Suprapubic skin (tissue), 4 donors: Measurements from ENCODE around the gene SLAMF7. TPM values are rescaled to one million over a fixed set of nuclear protein-coding genes. Genes with fewer than 3 reads are reported as not detected.

Source experiments
- DNase-seq, 2 donors: peaks; one replicate each; pipeline ENCODE4 v3.0.0-alpha.2; 2019; ENCODE audit warnings: low spot score in 2 of 2
- H3K27ac ChIP-seq: fragments of 200-600 bp; sonication (generic); one replicate; pipeline ENCODE4 v1.5.1; 2019
- H3K27me3 ChIP-seq: fragments of 200-600 bp; sonication (generic); one replicate; pipeline ENCODE4 v1.5.1; 2019
- H3K36me3 ChIP-seq: fragments of 200-600 bp; sonication (generic); one replicate; pipeline ENCODE4 v1.5.1; 2019
- H3K4me1 ChIP-seq: fragments of 200-600 bp; sonication (generic); one replicate; pipeline ENCODE4 v1.5.1; 2019
- H3K4me3 ChIP-seq: fragments of 200-600 bp; sonication (generic); one replicate; pipeline ENCODE4 v1.5.1; 2019; ENCODE audit warnings: mild to moderate bottlenecking
- H3K9me3 ChIP-seq: fragments of 200-600 bp; sonication (generic); one replicate; pipeline ENCODE4 v1.5.1; 2019
- CTCF ChIP-seq, 2 donors: fragments of 200-600 bp in 1 of 2; fragments of 450-650 bp in 1 of 2; sonication (generic) in 1 of 2; IDR thresholded peaks; one replicate each; pipeline ENCODE4 v1.5.1; 2016 to 2019; ENCODE audit warnings: antibody characterized with exemption in 2 of 2, mild to moderate bottlenecking in 1 of 2, moderate library complexity in 1 of 2
- EP300 ChIP-seq: sonication (generic); formaldehyde crosslinking; IDR thresholded peaks from one replicate; pipeline ENCODE4 v1.6.1; 2017; ENCODE audit warnings: antibody characterized with exemption
- POLR2A ChIP-seq, 2 donors: fragments of 450-650 bp; IDR thresholded peaks; one replicate each; pipeline ENCODE4 v1.6.1; 2017; ENCODE audit warnings: antibody characterized with exemption in 2 of 2, mild to moderate bottlenecking in 2 of 2, moderate library complexity in 2 of 2
- POLR2AphosphoS5 ChIP-seq, 3 donors: sonication (generic); formaldehyde crosslinking; IDR thresholded peaks; one replicate each; pipeline ENCODE4 v1.6.1; 2017; ENCODE audit warnings: antibody characterized with exemption in 3 of 3
- whole genome bisulfite sequencing: methylation state at CpG from one replicate; pipeline ENCODE4 v1.1.5; 2018; 5-methylcytosine and 5-hydroxymethylcytosine counted together
- total RNA-seq, 4 donors: library from RNA; depleted of rRNA; stranded (reverse); fragments of >200 nt; gene quantifications; one replicate each; pipeline ENCODE4 v1.1.0, GENCODE V29; 2016

Gene SLAMF7
- total RNA-seq, 4 donors from 2014 or later = 1.1 to 3.4 (median 1.9) TPM

GRCh38 chr1:160707236-160708064 is 31.6 kb upstream of the SLAMF7 start:
- no peak for DNase-seq
- 79% methylated on average over 8 of the region's 8 CpGs for WGBS
- TF ChIP-seq EP300 = no peak
- TF ChIP-seq POLR2A (IDR thresholded peaks at IDR 0.05) = no peak
- TF ChIP-seq CTCF (IDR thresholded peaks at IDR 0.05) = no peak
- TF ChIP-seq POLR2AphosphoS5 (IDR thresholded peaks at IDR 0.05) = no peak
- H3K4me1 ChIP-seq = peaks cover 6% of the 10 kb centered on the region
- H3K27me3 ChIP-seq = peaks cover 4% of the 10 kb centered on the region
- no peak overlapping the region for H3K27ac ChIP-seq
- H3K9me3 ChIP-seq = no peaks in the 10 kb centered on the region
- H3K36me3 ChIP-seq = no peaks in the 10 kb centered on the region
- H3K4me3 ChIP-seq = no peak overlapping the region

- no peak for DNase-seq
- H3K4me3 ChIP-seq = no peak overlapping the region
- H3K27me3 ChIP-seq = peaks cover 4% of the 10 kb centered on the region
- no peak for TF ChIP-seq POLR2A (IDR thresholded peaks at IDR 0.05)
- no peak for TF ChIP-seq POLR2AphosphoS5 (IDR thresholded peaks at IDR 0.05)
- TF ChIP-seq CTCF (IDR thresholded peaks at IDR 0.05) = no peak
- TF ChIP-seq EP300 = no peak
- 83% methylated on average over 4 of the region's 4 CpGs for WGBS
- no peaks in the 10 kb centered on the region for H3K9me3 ChIP-seq
- no peaks in the 10 kb centered on the region for H3K36me3 ChIP-seq
- peaks cover 6% of the 10 kb centered on the region for H3K4me1 ChIP-seq
- H3K27ac ChIP-seq = no peak overlapping the region
Observed at GRCh38 chr1:160708118-160708517, 30.9 kb upstream of the SLAMF7 start.

GRCh38 chr1:160708801-160709200 is 30.2 kb upstream of the SLAMF7 start:
- Histone ChIP-seq H3K27me3 (peaks cover 4% of the 10 kb centered on the region), H3K9me3 (no peaks in the 10 kb centered on the region), H3K4me1 (peaks cover 6% of the 10 kb centered on the region), H3K36me3 (no peaks in the 10 kb centered on the region), H3K4me3 (no peak overlapping the region), H3K27ac (no peak overlapping the region)
- WGBS = 71% methylated on average over 4 of the region's 4 CpGs
- TF ChIP-seq POLR2A (IDR thresholded peaks at IDR 0.05) (no peak), CTCF (IDR thresholded peaks at IDR 0.05) (no peak), EP300 (no peak), POLR2AphosphoS5 (IDR thresholded peaks at IDR 0.05) (no peak)
- no peak for DNase-seq

- H3K36me3 ChIP-seq = no peaks in the 10 kb centered on the region
- H3K27me3 ChIP-seq = peaks cover 4% of the 10 kb centered on the region
- H3K9me3 ChIP-seq = no peaks in the 10 kb centered on the region
- no peak overlapping the region for H3K4me3 ChIP-seq
- peaks cover 6% of the 10 kb centered on the region for H3K4me1 ChIP-seq
- no peak for DNase-seq
- WGBS = 86% methylated on average over 1 of the region's 1 CpG
- TF ChIP-seq POLR2AphosphoS5 (IDR thresholded peaks at IDR 0.05) (no peak), CTCF (IDR thresholded peaks at IDR 0.05) (no peak)
- no peak overlapping the region for H3K27ac ChIP-seq
Observed at GRCh38 chr1:160709715-160710114, 29.3 kb upstream of the SLAMF7 start.

GRCh38 chr1:160710517-160711252 is 28.4 kb upstream of the SLAMF7 start:
- TF ChIP-seq POLR2AphosphoS5 (IDR thresholded peaks at IDR 0.05) = no peak
- TF ChIP-seq CTCF (IDR thresholded peaks at IDR 0.05) = no peak
- TF ChIP-seq EP300 = no peak
- no peak for TF ChIP-seq POLR2A (IDR thresholded peaks at IDR 0.05)
- Histone ChIP-seq H3K27me3 (peaks cover 4% of the 10 kb centered on the region), H3K4me1 (peaks cover 3% of the 10 kb centered on the region), H3K27ac (no peak overlapping the region), H3K4me3 (peak overlapping the region; percentile 26), H3K36me3 (no peaks in the 10 kb centered on the region), H3K9me3 (no peaks in the 10 kb centered on the region)
- DNase-seq = no peak
- WGBS = 81% methylated on average over 4 of the region's 4 CpGs
